Dedifferentiated amniotic fluid mesenchymal stem cell (primary cell): ENCODE data around the gene TMEM54.

Experiments used
- DNase-seq: peaks from one replicate; pipeline ENCODE4 v3.0.0-alpha.2; 2016; ENCODE audit errors: extremely low spot score

Gene TMEM54

DNA sequence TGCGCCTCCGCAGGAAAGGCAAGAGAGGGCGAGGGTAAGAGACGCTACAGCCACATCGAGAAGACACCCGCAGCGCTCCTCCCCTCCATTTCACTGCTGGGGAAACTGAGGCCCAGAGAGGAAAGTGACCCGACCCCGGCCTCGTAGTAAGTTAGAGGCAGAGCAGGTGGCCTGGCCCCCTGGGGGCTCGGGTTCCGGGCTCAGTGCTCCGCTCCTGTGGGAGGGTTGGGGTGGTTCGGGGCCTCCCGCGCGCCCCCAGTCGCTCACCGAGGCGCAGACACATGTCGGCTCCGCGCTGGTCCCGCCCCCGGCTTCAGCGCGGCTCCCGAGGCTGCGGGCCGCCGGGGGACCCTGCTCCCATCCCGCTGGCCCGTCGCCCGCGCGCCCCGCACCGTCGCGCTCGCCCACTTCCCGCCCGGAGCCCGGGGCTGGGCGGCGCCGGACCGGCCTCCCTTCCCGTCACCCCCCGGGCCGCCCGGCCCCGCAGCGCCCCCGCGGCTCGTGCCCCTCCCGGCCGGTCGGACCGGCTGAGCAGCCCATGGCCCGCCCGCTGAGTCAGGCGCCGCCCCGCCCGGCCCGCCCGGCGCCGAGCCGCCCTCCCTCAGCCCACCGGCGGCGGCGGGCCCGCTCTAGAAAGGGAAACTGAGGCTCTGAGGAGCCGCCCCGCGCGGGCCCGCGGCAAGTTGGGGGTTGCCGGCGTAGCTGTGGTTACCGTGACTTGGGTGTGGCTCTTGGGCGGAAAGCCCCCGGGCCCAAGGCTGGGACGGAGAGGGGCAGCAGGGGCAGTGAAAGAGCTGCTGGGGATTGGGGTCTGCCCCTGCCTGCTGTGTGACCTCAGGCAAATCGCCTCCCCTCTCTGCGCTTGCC, at the start of gene TMEM54:
TMEM54 (minus strand) TSS at position 434 of the 867 bp plus-strand sequence; CDS start at position 283, 151 bp downstream.
- DNase-seq: no peak

- DNase-seq: no peak
Observed at GRCh38 chr1:32949519-32949918, 48.3 kb upstream of the TMEM54 start.

DNA sequence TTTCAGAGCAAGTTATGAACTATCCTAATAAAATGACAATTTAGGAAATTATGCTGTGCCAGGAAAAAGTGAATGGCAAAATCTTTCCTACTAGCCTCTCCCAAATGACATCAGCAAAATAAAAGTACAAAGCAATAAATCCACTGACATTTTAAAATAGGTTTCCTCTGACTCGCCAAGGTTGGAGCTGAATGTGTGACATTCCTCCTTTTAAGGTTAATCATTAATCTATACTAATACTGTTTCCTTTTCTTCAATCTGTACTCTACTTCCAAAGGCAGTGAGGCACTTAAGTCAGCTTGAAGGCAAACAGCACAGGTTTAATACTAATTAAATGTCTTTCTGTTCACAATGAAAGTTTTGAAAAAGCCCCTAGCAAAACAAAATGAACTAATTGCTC, 47.7 kb upstream of the TMEM54 start:
- DNase-seq: no peak

DNA sequence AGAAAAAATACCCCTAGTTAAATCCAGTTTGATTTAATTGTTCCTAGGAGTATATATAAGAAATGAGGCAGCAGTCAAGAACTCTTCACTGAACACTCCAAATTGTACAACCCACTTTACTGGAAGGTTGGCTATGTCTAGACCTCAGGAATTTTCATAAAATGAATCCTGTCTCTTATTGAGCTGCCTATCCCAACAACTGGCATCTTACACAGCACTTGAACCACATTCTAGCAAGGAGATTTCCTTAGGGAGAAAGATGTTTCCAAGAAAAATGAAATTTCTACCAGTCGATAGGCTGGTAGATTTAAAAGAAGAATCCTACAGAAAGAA, 47.2 kb upstream of the TMEM54 start:
- no peak for DNase-seq

DNA sequence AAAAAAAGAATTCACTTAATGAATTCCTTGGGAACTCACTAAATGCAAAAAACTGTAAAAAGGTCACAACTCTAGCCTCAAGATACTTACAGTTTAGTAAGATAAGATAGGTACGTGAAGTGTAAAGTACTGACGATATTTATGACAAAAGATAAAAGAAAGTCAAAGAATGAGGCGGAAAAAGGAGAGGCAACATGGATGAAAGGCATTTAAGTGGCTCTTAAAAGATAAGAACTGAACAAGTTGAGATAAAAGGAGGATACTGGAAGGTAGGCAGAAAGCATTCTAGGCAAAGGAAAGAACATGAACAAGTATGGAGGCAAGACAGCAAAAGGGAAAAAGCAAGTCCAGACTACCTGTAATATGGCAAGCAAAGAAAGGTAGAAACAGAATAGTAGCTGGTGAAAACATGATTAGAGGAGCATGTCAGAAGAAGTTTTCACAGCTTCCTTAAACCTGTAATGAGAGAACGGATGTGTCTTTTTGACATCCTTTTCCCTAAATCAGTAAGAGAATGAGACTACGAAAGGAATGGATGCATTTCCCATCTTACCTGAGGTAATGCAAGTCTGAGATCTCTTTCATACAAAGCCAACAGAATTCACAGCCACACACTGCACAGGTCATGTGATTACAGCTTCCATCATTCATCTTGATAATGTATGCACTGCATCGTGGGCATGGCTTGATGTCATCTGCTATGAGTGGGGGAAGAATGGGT, 46.6 kb upstream of the TMEM54 start:
- DNase-seq: no peak

DNA sequence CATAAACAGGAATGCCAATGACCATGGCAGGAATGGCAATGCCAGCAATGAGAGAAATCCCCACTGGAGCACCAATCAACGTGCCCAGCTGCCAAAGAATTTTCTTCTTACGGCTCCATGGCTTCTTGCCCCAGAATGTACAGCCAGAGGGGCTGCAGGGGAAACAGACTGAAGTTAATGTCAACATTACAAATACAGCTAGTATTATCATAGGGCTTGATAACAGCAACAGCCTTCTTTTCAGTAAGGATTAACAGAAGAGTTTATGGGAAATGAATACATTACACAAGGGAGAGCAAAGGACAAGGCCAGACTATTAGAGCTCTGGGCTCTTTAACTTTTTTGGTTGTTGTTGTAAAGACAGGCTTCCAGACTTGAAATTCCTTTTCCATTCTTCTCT, 45.2 kb upstream of the TMEM54 start:
- DNase-seq: no peak

DNA sequence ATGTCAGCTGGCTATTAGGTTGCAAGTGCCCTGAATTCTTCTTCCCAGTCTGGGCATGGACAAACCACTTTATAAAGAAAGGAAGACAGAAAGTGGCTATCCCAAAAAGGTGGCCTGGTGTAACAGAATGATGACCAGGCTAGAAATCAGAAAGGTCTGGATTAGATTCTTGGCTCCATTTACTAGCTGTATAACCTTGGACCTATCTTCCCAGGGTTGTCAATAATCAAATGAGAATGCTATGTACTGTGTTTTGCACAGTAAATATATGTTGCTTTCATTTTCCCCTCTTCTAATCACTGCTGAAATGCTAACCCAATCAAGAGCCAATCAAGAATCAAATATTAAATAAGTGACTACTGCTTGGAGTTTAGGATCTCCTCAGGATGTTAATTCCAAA, 43.0 kb upstream of the TMEM54 start:
- no peak for DNase-seq

- peak; percentile 52 for DNase-seq
Observed at GRCh38 chr1:32939655-32940371, 38.6 kb upstream of the TMEM54 start.

DNA sequence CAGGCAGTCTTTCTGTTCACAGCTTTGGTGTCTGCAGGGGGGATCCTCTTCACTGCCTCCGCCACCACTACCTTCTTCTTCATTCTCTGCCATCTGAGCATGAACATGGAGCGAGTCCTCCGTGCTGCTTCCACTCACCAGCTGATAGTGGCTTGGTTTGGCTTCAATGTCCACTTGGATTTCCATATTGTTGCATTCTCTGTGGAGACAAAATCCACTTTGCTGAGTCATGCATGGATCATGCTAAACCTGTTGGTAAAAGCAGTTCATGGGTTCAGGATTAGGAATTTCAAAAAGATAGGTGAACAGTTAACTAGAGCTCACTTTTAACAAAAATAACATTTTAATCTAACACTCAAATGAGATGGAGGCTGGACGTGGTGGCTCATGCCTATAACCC, 35.9 kb upstream of the TMEM54 start:
- DNase-seq: no peak

- DNase-seq: no peak
Observed at GRCh38 chr1:32934535-32934934, 33.3 kb upstream of the TMEM54 start.

- DNase-seq: no peak
Observed at GRCh38 chr1:32933742-32934322, 32.6 kb upstream of the TMEM54 start.

DNA sequence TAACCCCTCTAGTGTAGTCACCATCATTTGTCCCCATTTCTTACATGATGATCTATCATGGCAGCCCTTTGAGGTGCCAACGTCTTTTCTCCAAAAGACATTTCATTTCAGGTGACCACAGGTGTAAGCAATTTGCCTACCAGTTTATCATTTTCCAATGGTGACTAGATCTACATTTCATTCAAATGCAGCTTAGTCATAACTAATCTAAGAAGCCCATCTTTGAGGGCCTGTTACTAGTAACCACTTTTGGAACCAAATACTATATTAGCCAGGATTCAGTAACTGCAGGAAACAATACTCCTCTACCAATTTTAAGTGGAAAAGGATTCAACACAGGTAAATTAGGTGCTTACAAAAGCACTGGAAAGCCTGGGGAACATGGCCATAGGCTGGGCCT, 30.6 kb upstream of the TMEM54 start:
- DNase-seq: no peak

DNA sequence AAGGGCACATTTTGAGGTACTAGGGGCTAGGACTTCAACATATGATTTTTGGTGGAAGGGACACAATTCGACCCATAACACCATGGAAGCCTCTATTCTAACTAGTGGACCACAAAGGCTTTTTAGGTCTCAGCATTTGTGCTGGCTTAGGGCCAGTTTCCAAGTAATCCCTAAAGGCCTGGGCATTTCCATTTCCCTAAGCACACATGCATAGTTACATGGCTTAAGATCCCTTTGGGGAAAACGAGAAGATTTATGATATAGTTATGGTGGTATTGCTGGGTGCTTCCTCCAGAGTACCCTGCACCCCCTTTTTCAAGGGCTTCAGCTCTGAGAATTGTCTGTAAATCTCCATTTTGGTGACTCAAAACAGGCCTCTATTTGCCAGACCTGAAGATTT, 28.2 kb upstream of the TMEM54 start:
- no peak for DNase-seq

DNA sequence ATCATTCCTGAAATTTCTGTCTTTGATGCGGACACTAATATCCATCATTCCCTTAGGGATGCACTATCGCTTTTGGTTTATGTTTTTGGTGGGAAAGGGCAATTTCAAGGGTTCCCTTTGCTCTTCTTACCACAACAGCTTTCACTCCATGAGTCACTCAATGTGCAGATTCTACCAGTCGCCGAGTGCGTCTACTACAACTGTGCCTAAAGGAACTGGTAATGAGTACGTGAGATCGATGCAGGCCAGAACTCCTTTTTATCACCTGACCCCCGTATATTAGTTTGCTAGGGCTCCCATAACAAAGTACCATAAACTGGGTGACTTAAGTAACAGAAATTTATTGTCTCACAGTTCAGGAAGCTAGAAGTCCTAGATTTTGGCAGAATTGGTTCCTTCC, 27.5 kb upstream of the TMEM54 start:
- no peak for DNase-seq

DNA sequence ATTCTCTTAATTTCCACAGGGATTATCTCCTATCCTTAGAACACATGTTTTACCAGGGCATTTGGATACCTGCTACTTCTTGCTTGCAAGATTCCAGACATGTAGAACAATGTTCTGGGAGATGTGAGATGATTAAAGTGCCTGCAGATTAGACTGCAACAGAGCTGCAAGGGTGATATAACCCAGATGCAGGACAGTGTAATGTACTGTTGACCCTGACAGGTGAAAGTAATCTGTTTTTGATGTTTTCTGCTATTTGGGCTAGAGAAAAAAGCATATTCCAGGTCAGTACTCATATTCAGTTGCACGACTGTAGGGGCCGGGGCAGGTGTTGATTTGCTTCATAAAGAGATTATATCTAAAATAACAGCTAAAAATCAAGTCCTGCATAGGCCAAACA, 27.1 kb upstream of the TMEM54 start:
- DNase-seq: no peak

GRCh38 chr1:32927441-32927840, 26.3 kb upstream of the TMEM54 start:
- DNase-seq: no peak

- DNase-seq: no peak
Observed at GRCh38 chr1:32926562-32926961, 25.4 kb upstream of the TMEM54 start.

- DNase-seq: no peak
Observed at GRCh38 chr1:32925403-32926162, 24.4 kb upstream of the TMEM54 start.

DNA sequence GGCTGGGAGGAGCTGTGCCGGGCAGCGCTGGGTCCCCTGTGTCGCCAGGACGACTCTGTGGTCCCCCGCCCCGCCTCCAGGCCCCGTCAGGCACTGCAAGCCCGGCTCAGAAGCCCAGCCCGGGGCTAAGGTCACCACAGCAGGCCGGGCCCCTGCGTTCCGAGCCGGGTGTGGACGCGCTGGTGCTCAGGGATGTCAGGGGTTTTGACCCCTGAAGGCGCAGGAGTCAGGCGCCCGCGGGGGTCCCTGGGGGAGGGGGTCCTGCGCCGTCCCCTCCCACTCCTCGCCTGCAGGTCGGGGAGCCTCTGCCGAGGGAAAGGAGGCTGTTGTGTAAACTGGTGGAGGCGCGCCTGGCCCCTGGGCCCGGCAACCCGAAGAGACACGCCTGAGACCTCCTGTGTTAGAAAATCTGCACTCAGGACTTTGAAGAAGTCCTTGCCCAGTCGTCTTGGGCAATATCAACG, 23.7 kb upstream of the TMEM54 start:
- DNase-seq: no peak

DNA sequence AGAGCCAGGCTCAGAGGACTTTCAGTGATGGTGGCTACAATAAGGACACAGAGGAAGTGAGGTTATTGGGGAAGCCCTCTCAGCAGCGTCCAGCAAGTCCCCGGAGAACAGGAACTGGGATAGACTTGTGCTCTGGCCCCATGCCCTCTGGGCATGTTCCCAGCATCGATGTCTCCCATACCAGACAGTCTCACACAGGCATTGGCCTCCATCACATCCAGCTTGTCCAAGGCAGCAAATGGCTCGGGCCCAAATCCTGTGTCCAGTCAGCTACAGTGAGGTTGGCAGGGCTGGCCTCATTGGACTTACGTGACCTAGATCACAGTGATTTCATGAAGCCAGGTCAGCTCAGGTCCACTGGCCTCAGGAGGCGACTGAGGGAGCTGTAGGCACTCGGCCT, 19.6 kb upstream of the TMEM54 start:
- DNase-seq: no peak
